DOHH2 (cell line): Measurements from ENCODE around the gene RPP38.

Experiments used
- H3F3A ChIP-seq: fragments of 200-600 bp; sonication (generic), shearing (Covaris generic); 2 replicates; pipeline ENCODE4 v1.6.0; 2016; ENCODE audit warnings: antibody characterized with exemption, mild to moderate bottlenecking; ENCODE audit not compliant: control insufficient read depth, insufficient read depth
- H3K27ac ChIP-seq: fragments of 200-600 bp; sonication (generic); 2 replicates; pipeline ENCODE4 v1.5.1; 2014; ENCODE audit warnings: low read depth, mild to moderate bottlenecking, low read length, moderate library complexity
- H3K27me3 ChIP-seq: fragments of 200-600 bp; sonication (generic); 2 replicates; pipeline ENCODE4 v1.6.1; 2014; ENCODE audit warnings: mild to moderate bottlenecking, low read length, mixed read lengths; ENCODE audit not compliant: control insufficient read depth
- H3K36me3 ChIP-seq: fragments of 200-600 bp; sonication (generic); 2 replicates; pipeline ENCODE4 v1.6.1; 2014; ENCODE audit warnings: mild to moderate bottlenecking, low read length, moderate library complexity, mixed read lengths; ENCODE audit not compliant: control insufficient read depth
- H3K4me1 ChIP-seq: fragments of 200-600 bp; sonication (generic); 2 replicates; pipeline ENCODE4 v1.6.1; 2014; ENCODE audit warnings: mild to moderate bottlenecking, low read length, mixed read lengths; ENCODE audit not compliant: control insufficient read depth
- H3K4me2 ChIP-seq: fragments of 200-600 bp; sonication (generic); 2 replicates; pipeline ENCODE4 v1.6.0; 2014; ENCODE audit warnings: mild to moderate bottlenecking, low read length, moderate library complexity
- H3K4me3 ChIP-seq: fragments of 200-600 bp; sonication (generic); 2 replicates; pipeline ENCODE4 v1.5.1; 2014; ENCODE audit warnings: mild to moderate bottlenecking, low read length, mixed read lengths
- H3K79me2 ChIP-seq: fragments of 200-600 bp; sonication (generic); 2 replicates; pipeline ENCODE4 v1.6.1; 2014; ENCODE audit warnings: mild to moderate bottlenecking, low read length, mixed read lengths; ENCODE audit not compliant: control insufficient read depth
- H3K9me2 ChIP-seq: fragments of 200-600 bp; sonication (generic); replicated peaks from 2 replicates; pipeline ENCODE4 v1.6.1; 2014; ENCODE audit warnings: mild to moderate bottlenecking, low read length, mixed read lengths; ENCODE audit not compliant: control insufficient read depth
- H3K9me3 ChIP-seq: fragments of 200-600 bp; sonication (generic); 2 replicates; pipeline ENCODE4 v1.6.1; 2014; ENCODE audit warnings: antibody characterized with exemption, low read length, mixed read lengths; ENCODE audit not compliant: control insufficient read depth, insufficient read depth
- H4K20me1 ChIP-seq: fragments of 200-600 bp; sonication (generic); 2 replicates; pipeline ENCODE4 v1.6.0; 2014; ENCODE audit warnings: low read depth, mild to moderate bottlenecking, antibody characterized with exemption, low read length, moderate library complexity; ENCODE audit not compliant: control insufficient read depth, insufficient read depth
- CTCF ChIP-seq: fragments of 200-600 bp; sonication (generic); IDR thresholded peaks from one replicate; pipeline ENCODE4 v1.5.1; 2014; ENCODE audit warnings: antibody characterized with exemption, mild to moderate bottlenecking, low read depth, low read length; ENCODE audit not compliant: poor library complexity, severe bottlenecking
- EZH2phosphoT487 ChIP-seq: fragments of 200-600 bp; sonication (generic); IDR thresholded peaks from 2 replicates; pipeline ENCODE4 v1.6.1; 2017; ENCODE audit warnings: borderline replicate concordance, mild to moderate bottlenecking, antibody characterized with exemption, low read length, moderate library complexity, mixed read lengths

RPP38 gene

GRCh38 chr10:15150563-15150962, 53.4 kb downstream of the RPP38 start:
- H3K36me3 ChIP-seq: no peaks in the 10 kb centered on the region
- TF ChIP-seq EZH2phosphoT487 (no peak), CTCF (no peak)
- no peak overlapping the region for H3K27ac ChIP-seq
- H3K27me3 ChIP-seq: no peaks in the 10 kb centered on the region
- H3K4me3 ChIP-seq: no peak overlapping the region
- H3F3A ChIP-seq: no peaks in the 10 kb centered on the region
- no peaks in the 10 kb centered on the region for H4K20me1 ChIP-seq
- no peaks in the 10 kb centered on the region for H3K9me3 ChIP-seq
- no peaks in the 10 kb centered on the region for H3K4me1 ChIP-seq
- H3K9me2 ChIP-seq: no peaks in the 10 kb centered on the region
- no peaks in the 10 kb centered on the region for H3K79me2 ChIP-seq
- no peak overlapping the region for H3K4me2 ChIP-seq

GRCh38 chr10:15152556-15152955, 55.4 kb downstream of the RPP38 start:
- no peak overlapping the region for H3K4me2 ChIP-seq
- H3K4me3 ChIP-seq: no peak overlapping the region
- H3K9me2 ChIP-seq: no peaks in the 10 kb centered on the region
- no peaks in the 10 kb centered on the region for H4K20me1 ChIP-seq
- H3K27ac ChIP-seq: no peak overlapping the region
- TF ChIP-seq CTCF: no peak
- no peak for TF ChIP-seq EZH2phosphoT487
- H3K79me2 ChIP-seq: no peaks in the 10 kb centered on the region
- H3K36me3 ChIP-seq: no peaks in the 10 kb centered on the region
- no peaks in the 10 kb centered on the region for H3F3A ChIP-seq
- H3K27me3 ChIP-seq: no peaks in the 10 kb centered on the region
- H3K9me3 ChIP-seq: no peaks in the 10 kb centered on the region
- no peaks in the 10 kb centered on the region for H3K4me1 ChIP-seq
